ENCODE data around the gene LUM. TPM values are rescaled to one million over a fixed set of nuclear protein-coding genes. Genes with fewer than 3 reads are reported as not detected.

The LUM gene
- total RNA-seq, 6 donors from 2014 or later = 51.3 to 281 (median 158) TPM

GRCh38 chr12:91103101-91103500 is 8.2 kb downstream of the LUM start:
- no peaks in the 10 kb centered on the region for H3K36me3 ChIP-seq
- no peaks in the 10 kb centered on the region for H3K27me3 ChIP-seq
- no peak overlapping the region for H3K4me3 ChIP-seq
- TF ChIP-seq, protein P1, sequence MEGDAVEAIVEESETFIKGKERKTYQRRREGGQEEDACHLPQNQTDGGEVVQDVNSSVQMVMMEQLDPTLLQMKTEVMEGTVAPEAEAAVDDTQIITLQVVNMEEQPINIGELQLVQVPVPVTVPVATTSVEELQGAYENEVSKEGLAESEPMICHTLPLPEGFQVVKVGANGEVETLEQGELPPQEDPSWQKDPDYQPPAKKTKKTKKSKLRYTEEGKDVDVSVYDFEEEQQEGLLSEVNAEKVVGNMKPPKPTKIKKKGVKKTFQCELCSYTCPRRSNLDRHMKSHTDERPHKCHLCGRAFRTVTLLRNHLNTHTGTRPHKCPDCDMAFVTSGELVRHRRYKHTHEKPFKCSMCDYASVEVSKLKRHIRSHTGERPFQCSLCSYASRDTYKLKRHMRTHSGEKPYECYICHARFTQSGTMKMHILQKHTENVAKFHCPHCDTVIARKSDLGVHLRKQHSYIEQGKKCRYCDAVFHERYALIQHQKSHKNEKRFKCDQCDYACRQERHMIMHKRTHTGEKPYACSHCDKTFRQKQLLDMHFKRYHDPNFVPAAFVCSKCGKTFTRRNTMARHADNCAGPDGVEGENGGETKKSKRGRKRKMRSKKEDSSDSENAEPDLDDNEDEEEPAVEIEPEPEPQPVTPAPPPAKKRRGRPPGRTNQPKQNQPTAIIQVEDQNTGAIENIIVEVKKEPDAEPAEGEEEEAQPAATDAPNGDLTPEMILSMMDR (IDR thresholded peaks at IDR 0.05) = no peak
- TF ChIP-seq EP300 (IDR thresholded peaks at IDR 0.05) = no peak
- no peak for TF ChIP-seq POLR2AphosphoS5 (IDR thresholded peaks at IDR 0.05)
- TF ChIP-seq POLR2A (IDR thresholded peaks at IDR 0.05) = no peak
- DNase-seq (no peak), ATAC-seq (ENCODE audit: low FRiP score in 2 of 2) (no peak)
- no peaks in the 10 kb centered on the region for H3K9me3 ChIP-seq
- H3K27ac ChIP-seq = no peak overlapping the region
- no peaks in the 10 kb centered on the region for H3K4me1 ChIP-seq

DNA sequence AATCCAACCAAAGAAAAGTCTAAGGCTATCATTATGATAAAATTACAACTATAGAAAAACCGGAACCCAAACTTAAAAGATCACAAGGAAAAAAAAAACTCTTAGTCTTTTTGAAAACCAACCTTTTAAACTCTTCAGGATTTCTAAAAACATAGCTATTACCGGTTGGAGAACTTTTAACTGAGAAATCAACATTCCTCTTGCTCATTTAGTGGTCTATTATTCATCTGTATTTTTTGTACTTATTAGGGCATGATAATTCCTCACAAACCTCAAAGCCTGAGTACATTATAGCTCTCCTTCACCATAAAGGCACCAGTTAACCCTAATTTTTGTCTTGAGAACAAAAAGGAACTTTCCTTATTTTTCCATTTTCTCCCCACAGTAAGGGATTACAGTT is 10.4 kb downstream of the LUM start:
- H3K27ac ChIP-seq = no peak overlapping the region
- H3K4me1 ChIP-seq = no peaks in the 10 kb centered on the region
- ATAC-seq (ENCODE audit: low FRiP score in 2 of 2) (no peak), DNase-seq (no peak)
- no peaks in the 10 kb centered on the region for H3K27me3 ChIP-seq
- no peak for TF ChIP-seq EP300 (IDR thresholded peaks at IDR 0.05)
- TF ChIP-seq POLR2AphosphoS5 (IDR thresholded peaks at IDR 0.05) = no peak
- TF ChIP-seq, protein P1 (IDR thresholded peaks at IDR 0.05) = no peak
- TF ChIP-seq POLR2A (IDR thresholded peaks at IDR 0.05) = no peak
- no peak overlapping the region for H3K4me3 ChIP-seq
- no peaks in the 10 kb centered on the region for H3K36me3 ChIP-seq
- no peaks in the 10 kb centered on the region for H3K9me3 ChIP-seq
- 56 to 63% methylated on average over 2 of the region's 2 CpGs for WGBS, 2 donors

DNA sequence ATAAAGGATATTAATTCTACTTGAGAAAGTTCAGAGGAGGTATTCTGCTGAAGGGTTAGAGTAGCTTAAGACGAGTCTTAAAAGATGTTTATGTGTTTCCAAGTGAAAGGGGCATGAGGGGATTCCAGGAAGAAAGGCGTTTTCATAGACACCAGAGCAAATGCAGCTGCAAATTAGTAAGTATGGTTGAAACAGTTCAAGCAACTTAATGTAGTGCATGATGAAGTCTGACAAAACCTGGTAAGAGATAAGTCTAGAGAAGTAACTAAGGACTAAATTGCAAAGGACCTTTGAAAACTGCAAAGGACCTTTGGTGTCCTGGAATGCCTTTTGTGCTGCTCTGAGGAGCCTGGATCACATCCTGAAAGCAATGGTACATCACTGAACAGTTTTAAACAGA is 11.5 kb downstream of the LUM start:
- Histone ChIP-seq H3K27ac (no peak overlapping the region), H3K4me1 (no peaks in the 10 kb centered on the region), H3K4me3 (no peak overlapping the region), H3K27me3 (no peaks in the 10 kb centered on the region), H3K9me3 (no peaks in the 10 kb centered on the region), H3K36me3 (no peaks in the 10 kb centered on the region)
- WGBS, 2 donors = 61 to 64% methylated on average over 2 of the region's 2 CpGs
- DNase-seq = no peak
- TF ChIP-seq EP300 (IDR thresholded peaks at IDR 0.05) (no peak), POLR2A (IDR thresholded peaks at IDR 0.05) (no peak), POLR2AphosphoS5 (IDR thresholded peaks at IDR 0.05) (no peak)
- TF ChIP-seq, protein P1 (IDR thresholded peaks at IDR 0.05) = no peak
- no peak for ATAC-seq (ENCODE audit: low FRiP score in 2 of 2)

GRCh38 chr12:91099341-91099740 is 12.0 kb downstream of the LUM start:
- H3K36me3 ChIP-seq = no peaks in the 10 kb centered on the region
- H3K27ac ChIP-seq = peak overlapping the region in 1 of 4 donors; percentile 6
- ATAC-seq (ENCODE audit: low FRiP score in 2 of 2) (no peak), DNase-seq (no peak)
- TF ChIP-seq, protein P1 (IDR thresholded peaks at IDR 0.05) = no peak
- TF ChIP-seq POLR2AphosphoS5 (IDR thresholded peaks at IDR 0.05) (no peak), EP300 (IDR thresholded peaks at IDR 0.05) (no peak), POLR2A (IDR thresholded peaks at IDR 0.05) (no peak)
- no peaks in the 10 kb centered on the region for H3K27me3 ChIP-seq
- WGBS, 2 donors = 45 to 47% methylated on average over 2 of the region's 2 CpGs
- no peak overlapping the region for H3K4me3 ChIP-seq
- H3K9me3 ChIP-seq = no peaks in the 10 kb centered on the region
- no peaks in the 10 kb centered on the region for H3K4me1 ChIP-seq

DNA sequence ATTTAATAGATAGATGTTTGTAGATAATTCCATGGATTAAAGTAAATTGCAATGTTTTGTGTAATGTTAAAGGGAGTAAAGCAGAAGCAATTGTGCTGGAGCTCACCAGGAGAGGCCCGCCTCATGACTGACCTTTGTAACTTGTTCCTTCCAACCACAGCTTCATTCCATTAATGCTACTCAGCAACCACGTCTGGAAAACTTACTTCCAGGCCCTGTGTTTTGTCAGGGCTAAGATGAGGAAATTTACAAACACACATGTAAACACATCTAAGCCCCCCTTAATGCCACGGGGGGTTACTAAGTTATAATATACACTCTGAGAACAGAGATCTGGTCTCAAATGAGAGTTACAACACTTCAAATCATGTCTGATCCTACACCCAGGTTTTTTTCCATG is 12.4 kb downstream of the LUM start:
- H3K27ac ChIP-seq = peak overlapping the region in 1 of 4 donors; percentile 6
- WGBS, 2 donors = 20 to 52% methylated on average over 3 of the region's 3 CpGs
- H3K4me1 ChIP-seq = no peaks in the 10 kb centered on the region
- DNase-seq = no peak
- H3K4me3 ChIP-seq = no peak overlapping the region
- peak in 1 of 2 donors; percentile 86 for ATAC-seq (ENCODE audit: low FRiP score in 2 of 2)
- no peaks in the 10 kb centered on the region for H3K27me3 ChIP-seq
- no peaks in the 10 kb centered on the region for H3K36me3 ChIP-seq
- H3K9me3 ChIP-seq = no peaks in the 10 kb centered on the region
- TF ChIP-seq EP300 (IDR thresholded peaks at IDR 0.05) (peak in 1 of 4 donors; percentile 25), POLR2A (IDR thresholded peaks at IDR 0.05) (no peak)

All from upper lobe of left lung (tissue), 6 donors.